ENCODE results near the gene PCID2. TPM values are rescaled to one million over a fixed set of nuclear protein-coding genes. Genes with fewer than 3 reads are reported as not detected.

Gene PCID2
- total RNA-seq, 1 experiment from 2014 or later = 63.4 TPM

DNA sequence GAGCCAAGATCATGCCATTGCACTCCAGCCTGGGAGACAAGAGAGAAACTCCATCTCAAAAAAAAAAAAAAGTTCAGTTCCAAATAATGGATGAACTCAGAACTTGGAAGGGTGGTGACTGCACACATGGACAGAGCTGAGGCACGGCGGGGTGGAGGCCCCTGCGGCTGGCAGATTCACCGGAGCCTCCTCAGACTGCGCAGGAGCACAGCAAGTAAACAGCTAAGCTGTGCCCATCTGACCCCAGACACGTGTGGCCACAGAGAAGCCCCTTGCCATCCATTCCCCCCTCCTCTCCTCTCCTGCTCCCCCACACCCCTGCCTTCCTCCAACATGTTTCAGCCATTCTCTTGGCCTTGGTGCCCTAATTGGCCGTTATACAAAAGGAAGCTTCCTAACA, 65.6 kb downstream of the PCID2 start:
- no TSS peak for BruUV-seq (replicated peaks)
- no peak overlapping the region for H3K4me3 Mint-ChIP-seq (ENCODE audit: unreplicated experiment)
- POLR2A ChIA-PET = interaction anchor here (0.6 kb wide), 1 partner anchor 941 kb away, joined by 3 read pairs; no protein-coding TSS in a partner anchor

DNA sequence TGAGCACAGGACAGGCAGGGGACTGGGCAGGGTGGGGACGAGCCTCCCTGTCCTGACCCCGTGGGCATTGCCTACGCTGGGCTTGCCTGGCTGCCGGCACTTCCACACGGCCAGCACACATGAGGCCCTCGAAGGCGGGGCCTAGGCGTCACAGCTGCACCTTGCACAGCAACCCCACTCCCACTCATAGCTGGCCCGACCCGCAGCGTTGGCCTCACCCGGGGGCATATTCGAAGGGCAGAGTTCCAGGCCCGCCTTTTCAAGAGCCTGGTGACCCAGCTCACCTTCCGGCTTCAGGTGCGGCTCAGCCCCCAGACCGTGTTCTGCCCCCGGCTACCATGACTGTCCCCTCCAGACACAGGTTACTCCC, 66.9 kb downstream of the PCID2 start:
- no peak overlapping the region for H3K27ac Mint-ChIP-seq (ENCODE audit: low read depth, unreplicated experiment)

More for the DNA sequence above, 65.6 kb downstream of the PCID2 start:
- no peaks in the 10 kb centered on the region for H3K4me1 Mint-ChIP-seq (ENCODE audit: insufficient read depth, unreplicated experiment)
- H3K27me3 Mint-ChIP-seq (ENCODE audit: insufficient read depth, unreplicated experiment) = peaks cover 28% of the 10 kb centered on the region
- DNase-seq (ENCODE audit: unreplicated experiment) = no peak
- H3K36me3 Mint-ChIP-seq (ENCODE audit: insufficient read depth, unreplicated experiment) = no peaks in the 10 kb centered on the region
- no peaks in the 10 kb centered on the region for H3K9me3 Mint-ChIP-seq (ENCODE audit: unreplicated experiment)
- no peak for TF ChIP-seq CTCF (IDR thresholded peaks at IDR 0.05; ENCODE audit: unreplicated experiment)
- H3K27ac Mint-ChIP-seq (ENCODE audit: low read depth, unreplicated experiment) = no peak overlapping the region
- intact Hi-C loops (cut with micrococcal nuclease) = no loop called here
- CTCF ChIA-PET = interaction anchor here (0.6 to 0.8 kb wide), 2 partner anchors 15 to 420 kb away, joined by 3 to 8 read pairs; no protein-coding TSS in a partner anchor

GRCh38 chr13:113140677-113141600, 67.5 kb downstream of the PCID2 start:
- CTCF ChIA-PET = no interaction called here
- Mint-ChIP-seq H3K4me1 (ENCODE audit: insufficient read depth, unreplicated experiment) (no peaks in the 10 kb centered on the region), H3K27ac (ENCODE audit: low read depth, unreplicated experiment) (no peak overlapping the region), H3K4me3 (ENCODE audit: unreplicated experiment) (no peak overlapping the region), H3K9me3 (ENCODE audit: unreplicated experiment) (no peaks in the 10 kb centered on the region), H3K27me3 (ENCODE audit: insufficient read depth, unreplicated experiment) (peaks cover 21% of the 10 kb centered on the region), H3K36me3 (ENCODE audit: insufficient read depth, unreplicated experiment) (no peaks in the 10 kb centered on the region)
- no TSS peak for BruUV-seq (replicated peaks)
- DNase-seq (ENCODE audit: unreplicated experiment) = no peak
- intact Hi-C loops (cut with micrococcal nuclease) = no loop called here
- POLR2A ChIA-PET = no interaction called here
- no peak for TF ChIP-seq CTCF (IDR thresholded peaks at IDR 0.05; ENCODE audit: unreplicated experiment)

More for the DNA sequence above, 66.9 kb downstream of the PCID2 start:
- H3K4me3 Mint-ChIP-seq (ENCODE audit: unreplicated experiment) = no peak overlapping the region
- no peaks in the 10 kb centered on the region for H3K9me3 Mint-ChIP-seq (ENCODE audit: unreplicated experiment)
- ChIA-PET POLR2A (no interaction called here), CTCF (no interaction called here)
- TF ChIP-seq CTCF (IDR thresholded peaks at IDR 0.05; ENCODE audit: unreplicated experiment) = no peak
- peaks cover 28% of the 10 kb centered on the region for H3K27me3 Mint-ChIP-seq (ENCODE audit: insufficient read depth, unreplicated experiment)
- BruUV-seq (replicated peaks) = no TSS peak
- intact Hi-C loops (cut with micrococcal nuclease) = no loop called here
- H3K36me3 Mint-ChIP-seq (ENCODE audit: insufficient read depth, unreplicated experiment) = no peaks in the 10 kb centered on the region
- no peaks in the 10 kb centered on the region for H3K4me1 Mint-ChIP-seq (ENCODE audit: insufficient read depth, unreplicated experiment)
- no peak for DNase-seq (ENCODE audit: unreplicated experiment)

DNA sequence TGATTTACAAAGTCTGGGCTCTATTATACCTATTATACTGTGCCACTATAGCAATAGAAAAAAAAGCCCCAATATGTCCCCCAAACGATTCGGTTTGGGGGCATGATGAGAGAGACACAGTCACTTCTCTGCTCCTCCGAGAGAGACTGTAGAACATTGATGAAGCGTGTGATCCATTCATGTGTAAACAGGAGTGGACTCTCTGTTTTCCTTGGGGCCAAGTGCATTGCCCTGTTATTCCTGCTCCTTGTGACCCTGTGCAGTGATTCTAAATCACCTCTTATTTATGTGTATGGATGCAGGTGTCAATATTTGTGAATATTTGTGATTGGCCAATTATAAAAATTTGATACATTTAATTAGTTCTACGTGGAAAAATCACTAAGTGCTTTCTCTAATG, 68.9 kb downstream of the PCID2 start:
- H3K27me3 Mint-ChIP-seq (ENCODE audit: insufficient read depth, unreplicated experiment) = peaks cover 13% of the 10 kb centered on the region
- no TSS peak for BruUV-seq (replicated peaks)
- CTCF ChIA-PET = no interaction called here
- no peaks in the 10 kb centered on the region for H3K4me1 Mint-ChIP-seq (ENCODE audit: insufficient read depth, unreplicated experiment)
- intact Hi-C loops (cut with micrococcal nuclease) = no loop called here
- no peak overlapping the region for H3K4me3 Mint-ChIP-seq (ENCODE audit: unreplicated experiment)
- H3K9me3 Mint-ChIP-seq (ENCODE audit: unreplicated experiment) = no peaks in the 10 kb centered on the region
- no peak for DNase-seq (ENCODE audit: unreplicated experiment)
- no peak for TF ChIP-seq CTCF (IDR thresholded peaks at IDR 0.05; ENCODE audit: unreplicated experiment)
- no peak overlapping the region for H3K27ac Mint-ChIP-seq (ENCODE audit: low read depth, unreplicated experiment)
- H3K36me3 Mint-ChIP-seq (ENCODE audit: insufficient read depth, unreplicated experiment) = no peaks in the 10 kb centered on the region
- POLR2A ChIA-PET = no interaction called here

Measured in MCF 10A (cell line).